ENCODE results near the gene PSG3.
"Not testable (repeated sequence)": the region's sequence is repeated elsewhere in the genome, so short reads cannot be mapped to it uniquely, and the experiment has no call there.

DNA sequence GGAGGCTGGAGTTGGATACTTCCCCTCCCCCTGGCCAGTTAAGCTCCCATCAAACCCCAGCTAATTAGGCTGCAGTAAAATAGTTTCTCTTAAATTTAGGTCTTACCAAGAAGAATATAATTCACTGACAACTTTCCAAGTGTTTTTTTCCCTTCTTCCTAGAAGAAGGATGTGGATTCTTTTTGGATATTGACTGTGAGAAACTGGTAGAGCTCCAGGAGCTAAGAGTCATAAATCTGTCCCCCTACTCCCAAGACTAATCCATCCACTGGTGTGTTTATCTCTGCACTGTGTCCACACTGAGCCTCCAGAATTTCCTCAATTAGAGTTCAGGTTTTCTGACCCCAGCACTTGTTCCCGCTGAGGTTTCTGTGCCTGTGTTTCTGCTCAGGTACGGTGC, 47.5 kb upstream of the PSG3 start:
- TF ChIP-seq, protein P1, sequence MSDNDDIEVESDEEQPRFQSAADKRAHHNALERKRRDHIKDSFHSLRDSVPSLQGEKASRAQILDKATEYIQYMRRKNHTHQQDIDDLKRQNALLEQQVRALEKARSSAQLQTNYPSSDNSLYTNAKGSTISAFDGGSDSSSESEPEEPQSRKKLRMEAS (IDR thresholded peaks at IDR 0.05): not testable (repeated sequence)
- TF ChIP-seq, protein P2, sequence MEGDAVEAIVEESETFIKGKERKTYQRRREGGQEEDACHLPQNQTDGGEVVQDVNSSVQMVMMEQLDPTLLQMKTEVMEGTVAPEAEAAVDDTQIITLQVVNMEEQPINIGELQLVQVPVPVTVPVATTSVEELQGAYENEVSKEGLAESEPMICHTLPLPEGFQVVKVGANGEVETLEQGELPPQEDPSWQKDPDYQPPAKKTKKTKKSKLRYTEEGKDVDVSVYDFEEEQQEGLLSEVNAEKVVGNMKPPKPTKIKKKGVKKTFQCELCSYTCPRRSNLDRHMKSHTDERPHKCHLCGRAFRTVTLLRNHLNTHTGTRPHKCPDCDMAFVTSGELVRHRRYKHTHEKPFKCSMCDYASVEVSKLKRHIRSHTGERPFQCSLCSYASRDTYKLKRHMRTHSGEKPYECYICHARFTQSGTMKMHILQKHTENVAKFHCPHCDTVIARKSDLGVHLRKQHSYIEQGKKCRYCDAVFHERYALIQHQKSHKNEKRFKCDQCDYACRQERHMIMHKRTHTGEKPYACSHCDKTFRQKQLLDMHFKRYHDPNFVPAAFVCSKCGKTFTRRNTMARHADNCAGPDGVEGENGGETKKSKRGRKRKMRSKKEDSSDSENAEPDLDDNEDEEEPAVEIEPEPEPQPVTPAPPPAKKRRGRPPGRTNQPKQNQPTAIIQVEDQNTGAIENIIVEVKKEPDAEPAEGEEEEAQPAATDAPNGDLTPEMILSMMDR (IDR thresholded peaks at IDR 0.05 in 2 of 3, conservative IDR thresholded peaks at IDR 0.05 in 1 of 3; ENCODE audit: borderline replicate concordance in 1 of 3, insufficient read depth in 1 of 3, low read depth in 2 of 3, low read length in 2 of 3): not testable (repeated sequence)
- TF ChIP-seq POLR2A (IDR thresholded peaks at IDR 0.05; ENCODE audit: borderline replicate concordance, extremely low read depth, insufficient read depth, insufficient read length); EZH2 (IDR thresholded peaks at IDR 0.05): not testable (repeated sequence)
